Sigmoid colon (tissue), 7 donors: ENCODE results near the gene RASSF6. TPM values are rescaled to one million over a fixed set of nuclear protein-coding genes. Genes with fewer than 3 reads are reported as not detected.

ENCODE experiments used
- DNase-seq: peaks from one replicate; pipeline ENCODE4 v3.0.0-alpha.2; 2019
- H3K27ac ChIP-seq, 4 donors: fragments of 200-600 bp; sonication (generic); one replicate each; pipeline ENCODE4 v1.5.1; 2016 to 2019; ENCODE audit warnings: mild to moderate bottlenecking in 1 of 4
- H3K27me3 ChIP-seq, 3 donors: fragments of 200-600 bp; sonication (generic); one replicate each; pipeline ENCODE4 v1.5.1; 2019; ENCODE audit warnings: mild to moderate bottlenecking in 1 of 3
- H3K36me3 ChIP-seq, 4 donors: fragments of 200-600 bp; sonication (generic); one replicate each; pipeline ENCODE4 v1.5.1; 2016 to 2019
- H3K4me1 ChIP-seq, 4 donors: fragments of 200-600 bp; sonication (generic); one replicate each; pipeline ENCODE4 v1.5.1; 2017 to 2019
- H3K4me3 ChIP-seq, 4 donors: fragments of 200-600 bp; sonication (generic); one replicate each; pipeline ENCODE4 v1.5.1; 2017 to 2019; ENCODE audit warnings: mild to moderate bottlenecking in 2 of 4, moderate library complexity in 1 of 4
- H3K9me3 ChIP-seq, 4 donors: fragments of 200-600 bp in 3 of 4; sonication (generic) in 3 of 4; one replicate each; pipeline versions ENCODE4 v1.5.1 to v1.6.1; 2013 to 2019
- CTCF ChIP-seq, 4 experiments: fragments of 450-650 bp in 3 of 4; fragments of 200-600 bp in 1 of 4; IDR thresholded peaks; one replicate each; pipeline ENCODE4 v1.5.1; 2016 to 2019; ENCODE audit warnings: antibody characterized with exemption in 4 of 4, mild to moderate bottlenecking in 3 of 4, moderate library complexity in 2 of 4
- EP300 ChIP-seq, 4 donors: sonication (generic); formaldehyde crosslinking; IDR thresholded peaks; one replicate each; pipeline ENCODE4 v1.6.1; 2017; ENCODE audit warnings: antibody characterized with exemption in 4 of 4
- POLR2A ChIP-seq, 2 donors: fragments of 450-650 bp; IDR thresholded peaks; one replicate each; pipeline ENCODE4 v1.6.1; 2016; ENCODE audit warnings: antibody characterized with exemption in 2 of 2, mild to moderate bottlenecking in 2 of 2, moderate library complexity in 2 of 2
- POLR2AphosphoS5 ChIP-seq, 4 donors: sonication (generic); formaldehyde crosslinking; IDR thresholded peaks; one replicate each; pipeline ENCODE4 v1.6.1; 2017; ENCODE audit warnings: antibody characterized with exemption in 4 of 4
- WGBS, 2 donors: extraction: QIAGEN DNeasy Blood & Tissue Kit; methylation state at CpG; one replicate each; pipeline ENCODE4 v1.1.7; 2013; 5-methylcytosine and 5-hydroxymethylcytosine counted together
- intact Hi-C: fragments of 100-400 bp; cut with DNase I; formaldehyde crosslinking; loops from one replicate; pipeline ENCODE4 v1.15.1; 2023
- polyA plus RNA-seq, 3 donors: library from polyadenylated mRNA; stranded (reverse); fragments of 200-250 nt; gene quantifications; one replicate each; pipeline ENCODE4 v1.2.3, GENCODE V29; 2013
- small RNA-seq, 3 donors: library from RNA; depleted of rRNA; stranded (forward); fragments of <200 nt; gene quantifications; one replicate each; pipeline ENCODE3, GENCODE V24; 2016
- total RNA-seq, 4 donors: library from RNA; depleted of rRNA; stranded (reverse); fragments of >200 nt; gene quantifications; one replicate each; pipeline ENCODE4 v1.1.0, GENCODE V29; 2016
- donor health status: healthy with polysubstance abuse.
- donor health status: Bipolar disorder and iron deficiency.
- donor health status: healthy.

The RASSF6 gene
- total and polyA plus RNA-seq, 7 donors = under 0.01 to 30.1 (median 3.5) TPM; not detected in 1

GRCh38 chr4:73528171-73528570, 92.1 kb downstream of the RASSF6 start:
- Histone ChIP-seq H3K4me3 (no peak overlapping the region), H3K36me3 (no peaks in the 10 kb centered on the region), H3K9me3 (no peaks in the 10 kb centered on the region), H3K27ac (no peak overlapping the region), H3K4me1 (no peaks in the 10 kb centered on the region), H3K27me3 (no peaks in the 10 kb centered on the region)
- no peak for TF ChIP-seq EP300 (IDR thresholded peaks at IDR 0.05)
- no peak for TF ChIP-seq POLR2AphosphoS5 (IDR thresholded peaks at IDR 0.05)
- no peak for TF ChIP-seq POLR2A (IDR thresholded peaks at IDR 0.05)
- no peak for TF ChIP-seq CTCF (IDR thresholded peaks at IDR 0.05)
- no peak for DNase-seq
- 88 to 91% methylated on average over 2 of the region's 2 CpGs for WGBS, 2 donors
- intact Hi-C loops = no loop called here

GRCh38 chr4:73527196-73527595, 93.0 kb downstream of the RASSF6 start:
- Histone ChIP-seq H3K9me3 (no peaks in the 10 kb centered on the region), H3K4me1 (no peaks in the 10 kb centered on the region), H3K4me3 (no peak overlapping the region), H3K36me3 (no peaks in the 10 kb centered on the region), H3K27me3 (no peaks in the 10 kb centered on the region), H3K27ac (no peak overlapping the region)
- 94 to 96% methylated on average over 1 of the region's 1 CpG for WGBS, 2 donors
- DNase-seq = no peak
- intact Hi-C loops = no loop called here
- no peak for TF ChIP-seq CTCF (IDR thresholded peaks at IDR 0.05)
- no peak for TF ChIP-seq POLR2AphosphoS5 (IDR thresholded peaks at IDR 0.05)
- TF ChIP-seq EP300 (IDR thresholded peaks at IDR 0.05) = no peak
- no peak for TF ChIP-seq POLR2A (IDR thresholded peaks at IDR 0.05)

GRCh38 chr4:73525611-73526010, 94.6 kb downstream of the RASSF6 start:
- Histone ChIP-seq H3K27me3 (no peaks in the 10 kb centered on the region), H3K9me3 (no peaks in the 10 kb centered on the region), H3K4me1 (no peaks in the 10 kb centered on the region), H3K36me3 (no peaks in the 10 kb centered on the region), H3K4me3 (no peak overlapping the region), H3K27ac (no peak overlapping the region)
- WGBS, 2 donors = 77 to 81% methylated on average over 1 of the region's 1 CpG
- TF ChIP-seq POLR2AphosphoS5 (IDR thresholded peaks at IDR 0.05) = no peak
- no peak for TF ChIP-seq EP300 (IDR thresholded peaks at IDR 0.05)
- TF ChIP-seq CTCF (IDR thresholded peaks at IDR 0.05) = no peak
- no peak for TF ChIP-seq POLR2A (IDR thresholded peaks at IDR 0.05)
- no peak for DNase-seq
- intact Hi-C loops = no loop called here

GRCh38 chr4:73523126-73523525, 97.1 kb downstream of the RASSF6 start:
- intact Hi-C loops = no loop called here
- TF ChIP-seq POLR2AphosphoS5 (IDR thresholded peaks at IDR 0.05) = no peak
- no peak for TF ChIP-seq POLR2A (IDR thresholded peaks at IDR 0.05)
- TF ChIP-seq EP300 (IDR thresholded peaks at IDR 0.05) = no peak
- TF ChIP-seq CTCF (IDR thresholded peaks at IDR 0.05) = no peak
- 90 to 92% methylated on average over 2 of the region's 2 CpGs for WGBS, 2 donors

More at GRCh38 chr4:73523126-73523525, 97.1 kb downstream of the RASSF6 start:
- Histone ChIP-seq H3K4me1 (no peaks in the 10 kb centered on the region), H3K4me3 (no peak overlapping the region), H3K27ac (no peak overlapping the region), H3K27me3 (no peaks in the 10 kb centered on the region), H3K36me3 (no peaks in the 10 kb centered on the region), H3K9me3 (no peaks in the 10 kb centered on the region)
- DNase-seq = no peak

Small RNAs within 50 kb of the gene (small RNA-seq; reads per million reads assigned to genes)
- 0 reads per million in 3 donors for gene AC074250.1

Other genes with a start within 250 kb of the RASSF6 start
- not detected for gene ALB, start 216.1 kb downstream of the RASSF6 start, total RNA-seq
- under 1 TPM in 1 of 3 donors, not detected in 2; 0.96 TPM for gene ALB, start 216.1 kb downstream of the RASSF6 start, polyA plus RNA-seq
- gene AFP, start 184.2 kb downstream of the RASSF6 start, total RNA-seq = not detected
- gene AFP, start 184.2 kb downstream of the RASSF6 start, polyA plus RNA-seq = not detected
- gene AFM, start 138.7 kb downstream of the RASSF6 start, total RNA-seq = not detected
- not detected for gene AFM, start 138.7 kb downstream of the RASSF6 start, polyA plus RNA-seq
- gene CXCL8, start 120.1 kb upstream of the RASSF6 start, total RNA-seq = 1 to 10 TPM in 1 of 4 donors, under 1 TPM in 2, not detected in 1; 0.36 to 3.4 (median 0.66) TPM
- gene CXCL8, start 120.1 kb upstream of the RASSF6 start, polyA plus RNA-seq = 100 to 1,000 TPM in 1 of 3 donors, 10 to 100 TPM in 2; 12.6 to 109 (median 13.4) TPM
- gene CXCL6, start 216.2 kb upstream of the RASSF6 start, total RNA-seq = 1 to 10 TPM in 1 of 4 donors, under 1 TPM in 2, not detected in 1; 0.33 to 9.6 (median 0.95) TPM
- 1 to 10 TPM in 1 of 3 donors, under 1 TPM in 1, not detected in 1; 0.60 to 1.5 TPM for gene CXCL6, start 216.2 kb upstream of the RASSF6 start, polyA plus RNA-seq
- gene PF4V1, start 232.9 kb upstream of the RASSF6 start, total RNA-seq = not detected
- gene PF4V1, start 232.9 kb upstream of the RASSF6 start, polyA plus RNA-seq = not detected
- gene CXCL1, start 249.0 kb upstream of the RASSF6 start, total RNA-seq = 1 to 10 TPM; 1.5 to 6.8 (median 4.0) TPM
- gene CXCL1, start 249.0 kb upstream of the RASSF6 start, polyA plus RNA-seq = 100 to 1,000 TPM in 1 of 3 donors, 10 to 100 TPM in 2; 13.2 to 222 (median 16.0) TPM